AG04449 (cell line): ENCODE results near the gene WDR31.

ENCODE experiments used
- CTCF ChIA-PET: fragments of 350-600 bp; formaldehyde crosslinking; extraction: SDS; loops from one replicate; lab custom pipeline; 2021; ENCODE audit warnings: antibody characterized with exemption; lab: Yijun Ruan, JAX
- POLR2A ChIA-PET: fragments of 400-600, 350-600 bp; formaldehyde crosslinking; extraction: SDS; loops from one replicate; lab custom pipeline; 2020; ENCODE audit warnings: antibody characterized with exemption, inconsistent platforms; lab: Yijun Ruan, JAX
- DNase-seq: peaks from one replicate; pipeline ENCODE4 v3.0.0-alpha.2; 2010; ENCODE audit warnings: low read depth, low spot score
- H3K4me3 ChIP-seq: 2 replicates; pipeline ENCODE4 v1.5.1; 2011; ENCODE audit warnings: low read depth, mild to moderate bottlenecking, control low read depth, low read length
- TF ChIP-seq, protein P1 (sequence below): IDR thresholded peaks from one replicate; pipeline ENCODE4 v1.5.1; 2011; ENCODE audit warnings: mild to moderate bottlenecking, moderate library complexity, low read length, control low read depth, inconsistent platforms; ENCODE audit not compliant: insufficient read depth; ENCODE audit errors: missing control alignments

The WDR31 gene

DNA sequence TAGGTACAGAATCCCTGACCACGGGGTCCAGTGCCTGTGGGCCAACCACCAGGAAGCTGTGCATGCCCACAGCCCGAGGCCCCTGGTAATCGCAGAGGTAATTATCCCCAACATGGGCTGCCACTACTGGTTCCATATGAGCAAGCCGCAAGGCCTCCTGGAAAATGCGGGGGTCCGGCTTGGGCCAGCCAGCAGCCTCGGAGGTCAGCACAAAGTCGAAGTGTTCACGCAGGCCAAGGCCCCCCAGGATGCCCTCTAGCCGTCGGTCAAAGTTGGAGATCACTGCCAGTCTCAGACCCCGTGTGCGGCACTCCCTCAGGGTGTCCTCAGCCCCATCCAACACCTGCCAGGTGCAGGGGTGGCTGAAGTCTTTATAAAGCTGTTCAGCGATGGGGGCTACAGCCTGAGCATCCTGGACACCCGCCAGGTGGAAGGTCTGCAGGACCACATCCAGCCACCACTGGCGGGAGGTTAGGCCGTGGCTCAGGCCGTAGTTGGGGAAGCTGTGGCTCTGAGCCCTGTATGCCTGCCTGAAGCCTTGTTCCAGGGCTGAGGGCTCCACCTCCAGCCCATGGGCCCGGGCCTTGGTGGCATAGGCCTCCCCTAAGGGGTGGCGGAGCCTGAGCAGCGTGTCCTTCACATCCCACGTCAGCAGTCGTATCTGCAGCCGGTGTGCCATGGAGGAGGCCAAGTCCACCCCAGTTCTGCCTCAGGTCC, 33.8 kb upstream of the WDR31 start:
- ChIA-PET POLR2A (no interaction called here), CTCF (interaction anchor here (2.0 kb wide), 1 partner anchor 28 kb away, joined by 11 read pairs; the partner anchor contains the start of gene ALAD)
- TF ChIP-seq, protein P1, sequence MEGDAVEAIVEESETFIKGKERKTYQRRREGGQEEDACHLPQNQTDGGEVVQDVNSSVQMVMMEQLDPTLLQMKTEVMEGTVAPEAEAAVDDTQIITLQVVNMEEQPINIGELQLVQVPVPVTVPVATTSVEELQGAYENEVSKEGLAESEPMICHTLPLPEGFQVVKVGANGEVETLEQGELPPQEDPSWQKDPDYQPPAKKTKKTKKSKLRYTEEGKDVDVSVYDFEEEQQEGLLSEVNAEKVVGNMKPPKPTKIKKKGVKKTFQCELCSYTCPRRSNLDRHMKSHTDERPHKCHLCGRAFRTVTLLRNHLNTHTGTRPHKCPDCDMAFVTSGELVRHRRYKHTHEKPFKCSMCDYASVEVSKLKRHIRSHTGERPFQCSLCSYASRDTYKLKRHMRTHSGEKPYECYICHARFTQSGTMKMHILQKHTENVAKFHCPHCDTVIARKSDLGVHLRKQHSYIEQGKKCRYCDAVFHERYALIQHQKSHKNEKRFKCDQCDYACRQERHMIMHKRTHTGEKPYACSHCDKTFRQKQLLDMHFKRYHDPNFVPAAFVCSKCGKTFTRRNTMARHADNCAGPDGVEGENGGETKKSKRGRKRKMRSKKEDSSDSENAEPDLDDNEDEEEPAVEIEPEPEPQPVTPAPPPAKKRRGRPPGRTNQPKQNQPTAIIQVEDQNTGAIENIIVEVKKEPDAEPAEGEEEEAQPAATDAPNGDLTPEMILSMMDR: no peak
- no peak overlapping the region for H3K4me3 ChIP-seq
- DNase-seq: no peak

DNA sequence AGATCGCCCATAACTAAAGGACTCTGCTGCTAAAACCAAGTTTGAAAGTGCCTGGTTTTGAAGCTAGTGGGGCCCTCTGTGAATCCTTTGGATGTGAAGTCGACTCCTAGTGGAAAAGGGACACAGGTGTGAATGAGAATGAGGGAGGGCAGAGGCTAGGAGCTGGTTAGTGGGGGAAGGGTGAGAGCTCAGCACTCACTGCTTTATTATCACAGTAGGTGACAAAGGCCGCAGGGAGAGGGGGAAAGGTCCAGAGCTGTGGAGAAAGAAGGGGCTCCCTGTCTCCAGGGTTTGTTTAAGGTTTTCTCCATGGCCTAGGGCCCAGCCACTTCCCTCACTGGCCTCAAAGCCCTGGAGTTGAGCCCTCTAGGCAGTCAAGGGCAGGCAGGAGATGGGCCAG, 33.2 kb upstream of the WDR31 start:
- TF ChIP-seq, protein P1: no peak
- H3K4me3 ChIP-seq: no peak overlapping the region
- ChIA-PET POLR2A (no interaction called here), CTCF (interaction anchor here (2.0 kb wide), 1 partner anchor 28 kb away, joined by 11 read pairs; the partner anchor contains the start of gene ALAD)
- DNase-seq: no peak

DNA sequence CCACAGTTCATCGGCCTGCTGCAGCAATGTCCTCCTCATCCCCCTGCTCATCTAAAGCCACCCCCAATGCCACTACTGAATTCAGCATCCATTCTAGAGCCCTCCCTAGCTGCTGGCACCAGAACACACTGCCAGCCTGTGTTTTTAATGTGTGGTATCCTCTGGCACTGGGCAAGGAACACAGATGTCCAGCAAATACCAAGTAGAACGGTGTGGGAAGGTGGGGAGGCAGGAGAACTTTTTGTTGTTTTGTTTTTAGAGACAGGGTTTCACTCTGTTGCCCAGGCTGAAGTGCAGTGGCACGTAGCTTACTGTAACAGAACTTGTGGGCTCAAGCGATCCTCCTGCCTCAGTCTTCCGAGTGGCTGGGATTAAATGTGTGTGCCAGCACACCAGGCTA, 32.0 kb upstream of the WDR31 start:
- POLR2A ChIA-PET: no interaction called here
- CTCF ChIA-PET: interaction anchor here (1.4 kb wide), 1 partner anchor 35 kb away, joined by 4 read pairs; no protein-coding TSS in a partner anchor
- no peak for DNase-seq
- no peak overlapping the region for H3K4me3 ChIP-seq
- TF ChIP-seq, protein P1: no peak

DNA sequence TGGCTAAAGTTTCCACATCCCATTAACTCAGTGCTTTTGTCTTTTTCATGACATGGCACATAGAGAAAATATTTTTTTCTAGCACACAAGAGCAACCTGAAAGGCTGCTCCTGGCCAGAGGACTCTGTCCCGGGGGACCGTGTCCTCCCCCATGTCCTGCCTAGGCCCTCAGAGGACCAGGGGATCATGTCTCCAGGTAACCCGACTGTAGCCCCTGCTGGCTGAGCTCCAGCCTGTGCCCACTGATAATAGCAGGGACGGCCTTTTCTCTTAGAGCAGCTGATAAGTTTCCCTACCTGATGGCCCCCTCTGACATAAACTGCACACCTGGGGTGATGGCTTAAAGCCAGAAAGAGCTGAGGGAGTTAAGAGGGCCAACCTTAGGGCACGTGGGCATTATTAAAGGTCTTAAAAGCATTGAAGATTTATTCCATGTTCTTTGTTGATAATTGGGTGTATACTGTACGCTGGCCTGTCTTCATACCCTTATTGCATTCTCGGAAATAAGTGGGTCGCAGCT, 30.8 kb upstream of the WDR31 start:
- ChIA-PET POLR2A (no interaction called here), CTCF (interaction anchor here (1.0 to 1.7 kb wide), 3 partner anchors 14 to 36 kb away, joined by 3 to 5 read pairs (median 4); partner anchors contain the start of gene ALAD)
- TF ChIP-seq, protein P1: no peak
- no peak overlapping the region for H3K4me3 ChIP-seq
- no peak for DNase-seq

DNA sequence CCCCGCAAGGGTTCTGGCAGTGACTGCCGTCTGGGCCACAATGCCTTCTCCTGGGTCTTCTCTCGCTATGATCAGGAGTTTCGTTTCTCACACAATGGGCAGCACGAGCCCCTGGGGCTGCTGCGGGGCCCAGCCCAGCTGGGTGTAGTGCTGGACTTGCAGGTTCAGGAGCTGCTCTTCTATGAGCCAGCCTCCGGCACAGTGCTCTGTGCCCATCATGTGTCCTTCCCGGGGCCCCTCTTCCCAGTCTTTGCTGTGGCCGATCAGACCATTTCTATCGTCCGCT, 29.7 kb upstream of the WDR31 start:
- no peak overlapping the region for H3K4me3 ChIP-seq
- no peak for DNase-seq
- TF ChIP-seq, protein P1: no peak
- ChIA-PET POLR2A (no interaction called here), CTCF (interaction anchor here (1.7 kb wide), 1 partner anchor 31 kb away, joined by 5 read pairs; the partner anchor contains the start of gene ALAD)
